GM04504 (cell line): ENCODE measurements around the gene SAMD10.

Experiments used
- DNase-seq: peaks from one replicate; pipeline ENCODE4 v3.0.0-alpha.2; 2012; ENCODE audit warnings: low read depth

The SAMD10 gene

DNA sequence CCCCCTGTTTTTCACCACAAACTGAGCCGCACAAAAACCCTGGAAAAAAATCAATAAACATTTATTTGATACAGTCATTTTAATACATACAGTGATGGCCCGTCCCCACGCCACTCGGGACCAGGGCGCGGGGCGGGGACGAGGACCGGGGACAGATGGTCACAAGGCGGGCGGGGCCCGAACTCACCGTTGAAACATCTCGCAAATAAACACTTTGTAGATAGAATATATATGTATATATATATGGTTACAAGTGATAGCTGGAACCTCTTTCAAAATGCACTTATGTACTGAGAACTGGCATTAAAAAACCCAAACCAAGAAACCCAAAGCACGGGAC, 22.8 kb downstream of the SAMD10 start:
- DNase-seq = no peak

DNA sequence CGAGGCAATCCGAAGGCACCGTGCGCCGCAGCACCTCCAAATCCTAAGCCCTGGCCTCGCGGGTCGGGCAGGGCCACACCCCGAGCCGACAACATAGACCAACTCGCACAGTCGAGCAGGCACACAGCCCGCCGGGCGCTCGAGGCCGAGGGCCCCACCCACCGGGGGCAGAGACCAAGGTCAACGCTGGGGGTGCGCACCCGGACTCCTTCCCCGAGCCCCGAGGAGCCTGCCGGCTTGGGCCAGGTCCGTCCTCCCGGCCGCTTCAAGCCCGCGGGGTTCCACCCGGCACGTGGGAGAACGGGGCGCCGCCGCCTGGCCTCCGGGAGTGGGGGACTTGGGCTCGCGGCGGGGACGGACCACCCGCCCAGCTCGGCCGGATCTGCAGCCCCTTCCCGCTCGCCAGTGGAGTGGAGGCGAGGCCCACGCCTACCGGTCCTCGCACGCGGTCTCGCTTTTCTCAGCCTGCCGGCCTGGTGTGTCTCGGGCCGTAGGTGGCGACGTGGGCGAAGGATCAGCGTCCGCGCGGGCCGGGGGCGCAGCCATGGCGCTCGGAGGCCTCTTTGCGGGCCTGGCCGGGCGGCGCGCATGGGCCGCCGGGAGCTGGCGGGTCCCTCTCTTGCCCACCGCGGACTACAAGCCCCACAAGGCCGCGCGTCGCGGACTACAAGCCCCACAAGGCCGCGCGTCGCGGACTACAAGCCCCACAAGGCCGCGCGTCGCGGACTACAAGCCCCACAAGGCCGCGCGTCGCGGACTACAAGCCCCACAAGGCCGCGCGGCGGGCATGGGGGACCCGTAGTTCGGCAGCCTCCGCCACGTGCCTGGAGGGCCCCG, 23.4 kb downstream of the SAMD10 start, which contains the start of gene UCKL1:
TSS of gene UCKL1 (minus strand) at position 590 of the 837 bp plus-strand sequence. CDS start at position 546, 44 bp downstream.
- peak; percentile 76 for DNase-seq

DNA sequence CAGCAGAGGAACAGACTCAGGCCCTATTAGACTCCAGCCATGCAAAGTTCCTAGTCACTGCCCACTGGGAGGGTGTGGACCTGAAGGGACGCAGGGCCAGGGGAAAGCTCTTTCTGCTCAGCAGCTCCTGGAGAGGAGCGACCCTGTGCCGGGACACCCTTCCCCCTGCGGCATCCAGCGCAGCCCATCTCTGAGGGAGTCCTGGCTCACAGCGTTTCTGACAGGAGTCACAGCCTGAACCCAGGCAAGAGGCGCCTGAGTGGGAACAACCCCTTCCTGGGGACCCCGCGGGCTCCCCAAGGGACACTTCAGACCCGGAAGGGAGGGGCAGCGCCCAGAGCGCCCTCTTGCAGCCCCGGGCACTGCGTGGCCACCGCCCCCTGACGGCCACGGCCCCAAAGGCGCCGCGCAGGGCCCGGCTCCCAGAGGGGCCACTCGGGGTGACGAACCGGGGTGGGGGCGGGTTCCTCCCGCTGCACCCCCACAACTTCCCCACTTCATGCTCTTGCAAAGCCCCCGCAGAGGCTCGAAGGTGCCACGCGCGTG, 24.1 kb downstream of the SAMD10 start:
- DNase-seq = no peak

DNA sequence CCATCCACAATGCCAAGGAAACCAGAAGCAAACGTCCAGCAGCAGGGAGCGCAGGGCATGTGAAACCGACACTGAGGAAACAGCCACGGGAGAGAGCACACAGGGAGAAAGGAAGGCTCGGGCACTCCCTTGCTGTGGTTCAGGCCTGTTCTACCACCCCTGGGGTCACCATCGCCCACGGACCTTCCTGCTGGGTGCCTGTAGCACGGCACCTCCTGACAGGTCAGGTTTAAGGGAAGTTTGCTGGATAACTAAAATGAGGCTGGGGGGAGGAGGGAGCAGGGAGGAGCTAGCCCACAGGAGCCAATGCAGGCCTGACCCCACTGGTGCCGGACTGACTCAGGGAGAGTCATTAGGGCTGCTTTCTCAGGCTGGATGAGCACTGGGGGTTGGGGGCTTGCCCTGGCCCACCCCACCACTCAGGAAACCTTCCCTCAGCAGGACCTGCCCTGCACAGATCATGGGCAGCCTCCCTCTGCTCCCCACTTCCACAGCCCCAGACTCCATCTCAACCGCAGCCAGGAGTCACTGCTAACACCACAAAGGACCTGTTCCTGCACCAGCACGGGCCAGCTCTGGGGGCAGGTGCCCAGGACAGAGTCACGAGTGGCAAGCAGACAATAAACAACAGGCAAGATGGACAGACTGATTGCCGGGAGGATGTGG, 25.5 kb downstream of the SAMD10 start:
- no peak for DNase-seq

DNA sequence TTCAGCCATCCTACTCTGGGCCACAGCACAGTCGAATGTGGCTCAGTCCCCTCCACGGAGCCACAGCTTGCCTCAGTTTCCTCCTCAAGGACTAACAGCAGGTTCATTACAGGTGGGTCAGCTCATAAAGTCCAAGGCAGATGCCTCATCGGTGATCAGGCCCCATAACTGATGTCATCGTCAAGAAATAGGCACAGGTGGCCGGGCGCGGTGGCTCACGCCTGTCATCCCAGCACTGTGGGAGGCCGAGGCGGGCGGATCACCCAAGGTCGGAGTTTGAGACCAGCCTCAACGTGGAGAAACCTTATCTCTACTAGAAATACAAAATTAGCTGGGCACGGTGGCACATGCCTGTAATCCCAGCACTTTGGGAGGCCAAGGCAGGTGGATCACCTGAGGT, 26.7 kb downstream of the SAMD10 start:
- no peak for DNase-seq

DNA sequence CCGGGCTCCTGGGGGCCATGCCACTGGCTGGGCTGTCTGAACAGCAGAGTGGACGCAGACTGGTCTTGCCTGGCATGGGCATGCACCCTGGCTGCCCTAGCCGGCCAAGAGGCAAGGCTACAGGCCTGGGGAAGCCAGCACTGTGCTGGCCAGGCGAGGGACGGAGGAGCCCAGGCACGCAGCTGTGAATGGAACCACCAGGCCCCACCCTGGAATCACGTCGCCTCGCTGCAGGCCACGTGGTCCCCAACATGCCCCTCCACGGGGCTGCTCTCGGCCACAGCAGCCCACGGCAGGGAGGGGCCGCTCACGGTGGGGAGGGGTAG, 27.3 kb downstream of the SAMD10 start:
- DNase-seq = no peak

DNA sequence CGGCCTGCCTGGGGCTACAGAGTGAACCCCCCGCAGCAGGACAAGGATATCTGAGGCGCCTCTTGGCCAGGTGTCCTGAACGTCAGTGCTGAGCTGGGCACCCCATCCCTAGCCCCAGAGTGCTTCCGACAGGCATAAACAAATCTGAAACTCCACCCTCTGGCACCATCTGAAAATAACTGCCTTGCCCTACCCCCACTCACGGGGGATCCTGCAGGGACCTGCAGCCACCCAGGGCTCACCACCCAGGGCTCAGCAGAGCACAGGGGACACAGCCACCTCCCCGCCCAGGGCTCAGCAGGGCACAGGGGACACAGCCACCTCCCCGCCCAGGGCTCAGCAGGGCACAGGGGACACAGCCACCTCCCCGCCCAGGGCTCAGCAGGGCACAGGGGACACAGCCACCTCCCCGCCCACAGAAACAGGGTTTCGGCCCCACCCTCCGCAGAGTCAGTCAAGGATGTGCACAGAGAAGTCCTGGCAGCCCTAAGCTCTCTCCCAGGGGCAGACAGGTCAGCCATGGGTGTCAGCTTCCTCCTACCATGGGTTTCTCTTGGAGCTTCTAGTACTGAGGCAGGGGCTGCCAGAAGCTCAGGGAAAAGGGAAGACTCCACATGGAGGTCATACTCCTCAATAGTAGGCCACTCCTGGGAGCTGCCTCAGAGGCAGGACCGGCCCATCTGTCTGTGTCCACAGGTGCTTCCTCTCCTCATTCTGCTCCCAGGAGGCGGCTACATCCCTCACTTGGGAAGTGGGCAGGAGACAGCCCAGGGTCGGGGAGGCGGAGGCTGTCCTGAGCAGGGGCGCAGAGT, 27.8 kb downstream of the SAMD10 start:
- DNase-seq = no peak

DNA sequence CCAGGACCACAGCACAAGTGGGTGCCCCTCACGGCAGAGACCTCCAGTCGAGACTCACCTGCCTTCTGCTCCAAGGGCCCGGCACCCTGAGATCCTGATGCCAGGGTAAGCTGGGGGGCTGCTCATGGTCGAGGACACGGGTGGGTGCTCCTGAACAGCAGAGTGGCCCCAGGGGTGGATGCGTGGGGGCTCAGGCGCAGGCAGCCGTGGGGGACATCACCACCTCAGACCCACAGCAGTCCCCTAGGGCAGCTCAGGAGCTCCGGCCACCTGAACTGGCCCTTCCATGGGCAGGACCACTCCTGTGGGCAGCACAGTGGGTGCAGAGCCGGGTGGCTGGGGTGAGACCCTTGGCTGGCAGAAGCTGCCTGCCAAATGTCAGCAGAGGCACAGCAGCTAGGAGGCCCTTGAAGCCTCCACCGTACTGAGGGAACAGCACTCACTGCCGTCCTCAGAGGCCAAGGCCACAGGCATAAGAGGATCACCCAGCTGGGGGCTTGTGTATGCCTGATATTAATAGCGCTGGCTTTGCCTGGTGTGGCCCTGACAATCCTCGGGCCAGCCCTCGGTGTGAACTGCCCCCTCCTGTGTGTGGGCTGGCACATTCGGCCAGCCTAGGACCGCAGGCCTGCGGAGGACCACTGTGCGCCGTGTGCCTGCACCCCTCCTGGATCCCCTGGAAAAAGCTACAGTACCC, 28.6 kb downstream of the SAMD10 start:
- DNase-seq = no peak

DNA sequence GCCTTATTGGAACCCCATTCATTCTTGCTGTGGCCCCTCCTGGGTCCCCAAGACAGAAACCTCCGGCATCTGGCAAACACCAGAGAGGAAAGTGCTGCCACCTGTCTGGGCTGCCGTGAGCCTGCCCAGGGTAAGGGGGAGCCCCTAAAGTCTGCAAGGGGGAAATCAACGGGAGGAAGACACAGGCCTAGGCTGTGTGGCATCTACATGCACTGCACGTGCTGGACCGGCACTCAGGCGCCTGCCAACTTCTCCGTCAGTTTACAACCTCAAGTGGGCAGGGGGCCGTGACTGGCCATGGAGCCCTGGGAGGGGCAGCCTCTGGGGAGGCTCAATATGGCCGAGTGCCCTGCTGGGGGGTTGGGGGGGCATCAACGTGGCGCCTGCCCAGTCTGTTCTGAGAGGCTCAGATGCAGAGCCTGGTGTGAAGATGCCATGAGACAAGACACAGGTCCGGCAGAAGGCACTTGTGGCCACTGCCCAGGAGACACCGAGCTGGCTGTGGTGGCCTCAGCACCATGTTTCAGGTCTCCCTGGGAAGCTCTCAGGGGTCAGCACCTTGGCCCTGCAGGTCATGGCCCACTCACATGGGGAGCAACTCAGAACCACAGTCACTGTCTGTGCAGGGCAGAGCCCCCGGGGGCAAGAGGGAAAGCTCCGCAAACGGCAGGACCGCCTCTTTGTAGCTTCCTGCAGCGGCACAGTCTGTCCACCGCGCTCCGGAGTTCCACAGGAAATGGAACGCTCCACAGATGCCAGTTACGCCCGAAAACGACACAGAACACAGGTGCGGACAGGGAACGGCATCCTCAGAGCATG, 31.6 kb downstream of the SAMD10 start:
- DNase-seq = no peak

DNA sequence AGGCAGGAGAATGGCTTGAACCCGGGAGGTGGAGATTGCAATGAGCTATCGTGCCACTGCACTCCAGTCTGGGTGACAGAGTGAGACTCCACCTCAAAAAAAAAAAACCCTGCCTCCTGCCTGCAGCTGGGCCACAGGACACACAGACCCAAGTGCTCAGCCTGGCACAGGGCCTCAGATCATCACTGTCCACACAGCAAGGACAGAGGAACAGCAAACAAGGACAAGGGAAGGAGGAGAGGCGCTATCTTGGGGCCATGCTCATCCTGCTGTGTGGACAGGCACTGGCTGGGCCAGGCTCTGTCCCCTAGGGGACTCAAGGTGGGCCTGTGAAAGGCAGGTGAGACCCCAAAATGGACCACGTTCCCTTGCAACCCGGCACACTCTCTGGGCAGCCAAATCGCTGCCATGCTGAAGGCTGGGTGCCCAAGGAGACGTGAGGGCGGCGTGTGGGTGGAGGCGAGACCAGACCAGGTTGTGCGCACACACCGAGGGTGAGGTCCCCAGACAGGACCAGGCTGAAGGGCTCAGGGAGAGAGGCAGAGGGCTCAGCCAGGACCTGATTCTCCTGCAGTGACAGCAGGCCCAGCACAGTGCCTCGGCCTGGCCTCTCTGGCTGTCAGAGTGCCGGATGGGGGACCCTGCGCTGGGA, 32.3 kb downstream of the SAMD10 start:
- no peak for DNase-seq

DNA sequence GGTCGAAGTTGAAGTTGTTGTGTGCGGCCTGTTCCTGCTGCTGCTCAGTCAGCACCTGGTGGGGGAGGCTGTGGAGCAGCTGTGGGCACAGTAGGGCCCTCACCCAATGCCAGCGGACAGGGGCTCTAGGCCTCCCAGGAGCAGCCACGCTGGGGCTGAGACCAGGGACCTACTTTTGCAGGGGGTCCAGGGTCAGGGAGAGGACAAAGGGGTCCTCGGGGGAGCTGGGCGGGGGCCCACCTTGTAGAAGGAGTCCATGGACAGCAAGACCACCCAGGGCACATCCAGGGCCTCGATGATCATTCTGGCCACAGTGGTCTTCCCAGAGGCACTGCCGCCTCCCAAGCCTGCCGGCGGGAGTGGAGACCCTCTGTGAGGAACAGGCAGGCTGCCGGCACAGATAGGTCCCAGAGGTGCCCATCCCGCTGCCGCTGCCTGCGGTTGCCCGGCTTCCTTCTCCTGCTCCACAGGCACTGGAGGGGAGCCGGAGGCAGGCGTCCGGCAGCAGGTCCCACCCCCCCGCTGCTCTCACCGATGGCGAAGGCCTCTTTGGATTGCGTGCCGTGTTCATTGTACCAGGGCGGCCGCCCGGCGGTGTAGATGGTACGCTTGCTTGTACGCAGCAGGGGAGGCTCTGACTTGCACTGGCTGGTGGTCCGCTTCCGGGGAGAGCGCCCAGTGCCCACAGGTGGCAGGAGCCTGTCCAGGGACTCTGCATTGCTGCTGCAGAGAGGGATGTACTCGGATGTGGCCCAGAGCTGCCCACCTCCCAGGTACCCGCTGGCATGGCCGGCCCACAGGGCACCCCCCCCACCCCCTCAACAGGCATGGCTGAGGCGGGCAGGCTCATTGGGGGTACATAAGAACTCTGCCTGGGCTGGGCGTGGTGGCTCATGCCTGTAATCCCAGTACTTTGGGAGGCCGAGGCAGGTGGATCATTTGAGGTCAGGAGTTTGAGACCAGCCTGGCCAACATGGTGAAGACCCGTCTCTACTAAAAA, 33.2 kb downstream of the SAMD10 start:
- DNase-seq = no peak

DNA sequence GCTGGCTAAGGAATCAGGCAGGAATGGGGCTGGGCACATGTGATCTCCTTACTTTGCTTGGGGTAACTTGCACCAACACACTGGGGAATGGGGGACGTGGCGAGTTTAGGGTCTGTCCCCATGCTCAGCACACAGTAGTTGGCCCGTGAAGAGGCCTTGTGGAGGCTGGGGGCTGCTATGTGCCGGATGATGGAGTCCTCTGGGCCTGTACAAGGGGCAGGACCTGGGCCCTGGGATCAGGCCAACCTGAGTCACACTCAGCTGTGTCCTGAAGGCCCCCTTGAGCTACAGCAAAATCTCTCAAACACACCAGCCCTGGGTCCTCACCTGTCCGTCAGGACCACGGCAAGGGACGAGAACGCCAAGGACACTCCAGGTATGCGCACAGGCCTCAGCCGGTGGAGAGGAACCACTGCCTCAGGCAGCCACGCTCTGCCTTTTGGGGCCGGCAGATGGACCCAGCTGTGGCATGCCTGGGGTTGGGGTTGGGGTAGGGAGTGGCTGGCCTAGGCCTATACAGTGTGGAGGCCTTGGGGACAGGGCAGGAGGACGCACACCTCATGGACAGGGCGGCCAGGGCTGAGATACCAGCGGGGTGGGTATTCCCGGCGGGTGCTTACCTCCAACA, 34.3 kb downstream of the SAMD10 start:
- no peak for DNase-seq

DNA sequence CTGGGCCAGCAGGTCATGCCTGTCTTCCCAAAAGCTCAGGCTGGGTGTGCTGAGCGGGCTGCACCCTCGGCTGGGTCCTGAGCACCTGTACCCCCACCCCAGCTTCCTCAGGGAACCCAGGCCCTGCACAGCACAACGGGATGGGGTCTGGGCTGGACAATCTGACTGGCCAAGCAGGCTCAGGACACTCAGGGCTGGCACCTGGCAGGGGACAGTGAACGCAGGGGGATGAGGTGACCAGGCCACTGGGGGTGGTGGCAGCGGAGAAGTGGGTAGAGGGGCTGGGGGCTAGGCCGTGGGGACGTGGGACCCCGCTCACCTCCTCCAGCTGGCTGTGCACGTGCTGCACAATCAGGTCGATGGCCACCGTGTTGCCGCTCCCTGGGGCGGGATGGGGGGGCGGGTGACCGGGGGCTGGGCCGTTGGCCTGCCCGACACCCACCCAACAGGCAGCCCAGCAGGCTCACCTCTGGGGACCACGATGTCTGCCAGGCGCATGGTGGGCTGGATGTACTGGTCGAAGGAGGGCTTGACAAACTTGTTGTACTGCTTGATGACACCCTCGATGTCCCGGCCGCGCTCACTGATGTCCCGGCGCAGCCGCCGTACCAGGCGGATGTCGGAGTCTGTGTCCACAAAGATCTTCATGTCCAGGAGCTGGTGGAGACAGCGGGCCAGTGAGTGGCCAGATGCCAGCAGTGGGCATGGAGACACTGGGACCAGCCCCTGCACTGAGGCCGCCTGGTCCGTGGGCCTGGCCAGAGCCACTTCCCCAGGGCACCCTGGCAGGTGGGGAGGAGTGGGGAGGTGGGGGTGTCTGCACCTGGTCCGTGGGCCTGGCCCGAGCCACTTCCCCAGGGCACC, 35.1 kb downstream of the SAMD10 start:
- no peak for DNase-seq

DNA sequence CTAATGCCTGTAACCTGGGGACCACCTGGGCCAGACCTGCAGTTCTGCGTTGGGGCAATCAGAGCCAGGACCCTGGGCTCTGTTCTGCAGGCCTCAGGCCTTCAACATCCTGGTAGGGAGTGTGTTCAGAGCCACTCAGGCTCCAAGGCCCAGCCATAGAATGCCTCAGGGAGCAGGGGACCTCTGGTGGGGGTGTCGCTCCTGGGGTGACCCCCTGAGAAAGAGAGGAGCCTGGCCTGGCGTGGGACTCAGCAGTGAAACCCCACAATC, 35.7 kb downstream of the SAMD10 start:
- DNase-seq = no peak

DNA sequence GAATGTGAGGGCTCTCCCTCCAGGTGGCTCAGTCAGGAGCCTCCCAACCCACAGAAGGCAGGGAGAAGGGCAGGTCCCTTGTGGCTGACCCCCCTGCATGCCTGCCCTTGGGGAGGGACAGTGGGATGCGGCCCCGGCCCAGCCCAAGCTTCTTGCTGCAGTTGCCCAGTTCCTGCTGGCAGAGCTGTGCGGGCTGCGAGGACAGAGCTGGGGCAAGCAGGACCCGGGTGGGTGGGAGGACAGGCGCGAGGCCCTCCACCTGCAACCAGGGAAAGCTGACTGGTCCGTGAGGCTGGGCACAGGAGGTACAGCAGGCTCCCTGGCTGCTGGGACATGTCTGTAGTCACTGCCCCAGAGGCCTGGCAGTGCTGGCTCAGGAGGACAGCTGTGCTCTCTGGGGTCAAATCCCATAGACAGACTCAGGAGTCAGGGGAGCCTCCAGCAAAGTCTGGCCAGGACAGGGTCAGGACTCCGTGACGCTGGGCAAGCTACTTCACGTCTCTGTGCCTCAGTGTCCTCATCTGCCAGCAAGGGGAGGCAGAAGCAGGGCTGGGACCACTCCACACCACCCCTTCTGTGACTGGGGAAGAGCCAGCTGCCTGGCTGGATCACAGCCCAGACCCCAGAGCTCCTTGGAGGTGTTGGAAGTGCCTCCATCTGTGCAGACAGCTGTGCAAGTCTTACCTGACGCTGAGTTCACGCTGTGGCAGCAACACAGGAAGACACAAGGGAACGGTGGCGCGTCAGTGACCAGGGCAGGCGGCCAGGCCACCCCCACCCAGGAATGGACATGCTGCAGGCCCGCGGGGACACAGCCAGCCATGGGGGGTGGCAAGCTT, 36.3 kb downstream of the SAMD10 start:
- DNase-seq = no peak

DNA sequence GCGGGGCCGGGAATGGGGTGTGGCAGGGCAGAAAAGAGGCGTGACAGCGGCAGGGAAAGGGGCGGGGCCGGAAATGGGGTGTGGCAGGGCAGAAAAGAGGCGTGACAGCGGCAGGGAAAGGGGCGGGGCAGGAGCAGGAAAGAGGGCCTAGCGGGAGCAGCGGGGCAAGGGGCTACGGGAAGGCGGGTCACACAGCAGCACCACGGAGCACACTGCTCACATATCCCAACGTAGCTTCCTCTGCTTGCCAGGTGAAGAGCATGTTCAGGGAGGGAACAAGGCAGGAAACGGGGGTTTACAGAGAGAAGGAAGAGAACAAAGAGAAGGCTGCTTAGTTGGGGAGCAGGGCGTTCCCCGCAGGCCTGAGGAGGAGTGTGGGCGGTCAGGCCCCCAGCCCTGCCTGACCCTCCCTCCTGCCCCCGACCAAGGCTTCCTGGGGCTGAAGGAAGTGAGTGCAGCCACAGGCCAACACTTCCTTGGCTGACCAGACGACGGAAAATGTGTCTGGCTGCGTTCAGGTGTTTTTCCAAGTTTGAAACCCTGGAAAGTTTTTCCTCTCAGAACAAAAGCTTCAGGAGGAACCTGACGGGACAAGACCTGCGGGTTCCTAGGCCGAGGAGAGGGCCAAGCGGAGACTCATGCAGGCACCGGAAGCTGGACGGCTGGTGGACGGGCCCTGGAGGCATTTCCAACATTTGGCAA, 37.0 kb downstream of the SAMD10 start:
- no peak for DNase-seq
